ENCODE data around the gene ZNF260. TPM values are rescaled to one million over a fixed set of nuclear protein-coding genes. Genes with fewer than 3 reads are reported as not detected.

ZNF260 gene
- total RNA-seq, 1 experiment from 2014 or later = 0.07 TPM

- TF ChIP-seq EZH2phosphoT487 (IDR thresholded peaks at IDR 0.05; ENCODE audit: borderline replicate concordance) = no peak
- TF ChIP-seq ELF1 (IDR thresholded peaks at IDR 0.05; ENCODE audit: borderline replicate concordance, low read depth) = no peak
- TF ChIP-seq ZFX (IDR thresholded peaks at IDR 0.05) = no peak
- no peak for TF ChIP-seq ZNF274 (IDR thresholded peaks at IDR 0.05; ENCODE audit: low read depth, low read length)
- no peak for TF ChIP-seq POLR2AphosphoS5 (IDR thresholded peaks at IDR 0.05; ENCODE audit: low read depth, low read length)
- TF ChIP-seq CTCF (IDR thresholded peaks at IDR 0.05 in 2 of 3, conservative IDR thresholded peaks at IDR 0.05 in 1 of 3; ENCODE audit: borderline replicate concordance in 1 of 3, insufficient read depth in 1 of 3, low read depth in 2 of 3, low read length in 2 of 3) = no peak
- TF ChIP-seq SP1 (IDR thresholded peaks at IDR 0.05; ENCODE audit: low read depth) = no peak
- TF ChIP-seq CBX3 (IDR thresholded peaks at IDR 0.05; ENCODE audit: low read depth) = no peak
- TF ChIP-seq CEBPB (IDR thresholded peaks at IDR 0.05; ENCODE audit: low read depth) = no peak
- TF ChIP-seq TCF7L2 (IDR thresholded peaks at IDR 0.05; ENCODE audit: borderline replicate concordance, extremely low read depth, insufficient read depth, insufficient read length) = no peak
- TF ChIP-seq RAD21 (IDR thresholded peaks at IDR 0.05; ENCODE audit: low read depth) = no peak
- TF ChIP-seq ZBTB33 (IDR thresholded peaks at IDR 0.05; ENCODE audit: extremely low read depth, insufficient replicate concordance, low read length) = no peak
- TF ChIP-seq SRF (IDR thresholded peaks at IDR 0.05; ENCODE audit: low read depth) = no peak
- no peak for TF ChIP-seq JUND (IDR thresholded peaks at IDR 0.05)
- no peak for TF ChIP-seq POLR2A (IDR thresholded peaks at IDR 0.05; ENCODE audit: borderline replicate concordance, extremely low read depth, insufficient read depth, insufficient read length)
- no peak for TF ChIP-seq EZH2 (IDR thresholded peaks at IDR 0.05)
- no peak for TF ChIP-seq FOSL1 (IDR thresholded peaks at IDR 0.05; ENCODE audit: low read depth)
- TF ChIP-seq SIN3A (IDR thresholded peaks at IDR 0.05; ENCODE audit: low read depth) = no peak
- TF ChIP-seq REST (IDR thresholded peaks at IDR 0.05; ENCODE audit: low read depth) = no peak
- H2AFZ ChIP-seq (ENCODE audit: low read depth, low read length, poor library complexity, severe bottlenecking) = peak overlapping the region; percentile 84
- H3K9ac ChIP-seq (ENCODE audit: low read length) = peak overlapping the region; percentile 79
- H4K20me1 ChIP-seq (ENCODE audit: insufficient read depth) = no peaks in the 10 kb centered on the region
- peaks cover 0 to 4% of the 10 kb centered on the region in 2 experiments; a peak in 1 of 4 replicates for H3K9me3 ChIP-seq (ENCODE audit: control insufficient read depth in 1 of 2, insufficient read depth in 1 of 2, low read depth in 1 of 2, low read length in 2 of 2)
- intact Hi-C loops (cut with micrococcal nuclease) = loop anchor here (1.0 to 5.0 kb wide), 3 partner anchors 363 to 1289 kb away; partner anchors contain the start of gene ZNF573
- no peaks in the 10 kb centered on the region for H3K27me3 ChIP-seq (ENCODE audit: insufficient read depth, low read length)
- peak overlapping the region; percentile 68 to 91 for H3K4me3 ChIP-seq (replicated peaks in 1 of 2; ENCODE audit: low read depth in 1 of 2, low read length in 2 of 2)
- no peak for DNase-seq (ENCODE audit: low read depth, low spot score)
- no peak for ATAC-seq
- H3K9me2 ChIP-seq (ENCODE audit: insufficient read depth) = no peaks in the 10 kb centered on the region
- H3K36me3 ChIP-seq (ENCODE audit: control insufficient read depth in 1 of 2, insufficient read depth in 2 of 2, low read length in 2 of 2) = no peaks in the 10 kb centered on the region; a peak in 1 of 4 replicates
- H3K79me2 ChIP-seq (ENCODE audit: insufficient read depth, low read length) = peaks cover 11% of the 10 kb centered on the region; the same call in 1 of the 2 replicates
- ChIA-PET POLR2A (interaction anchor here (0.6 to 1.7 kb wide), 5 partner anchors 77 to 375 kb away, joined by 3 to 5 read pairs (median 4); partner anchors contain the start of genes POLR2I, TBCB, ZNF146 and ZNF565), RAD21 (ENCODE audit: low non-redundant PET in 1 of 2, low total read pairs in 2 of 2, uncharacterized antibody in 2 of 2, unreplicated experiment in 2 of 2) (interaction anchor here in 1 of 2 experiments (0.6 kb wide), 1 partner anchor 237 kb away, joined by 3 read pairs; no protein-coding TSS in a partner anchor), CTCF (interaction anchor here (1.5 kb wide), 1 partner anchor 362 kb away, joined by 7 read pairs; no protein-coding TSS in a partner anchor)
- peaks cover 0 to 18% of the 10 kb centered on the region in 2 experiments; a peak in 2 of 4 replicates for H3K4me1 ChIP-seq (ENCODE audit: control insufficient read depth in 1 of 2, insufficient read depth in 2 of 2, low read length in 2 of 2)
- H3K4me2 ChIP-seq (ENCODE audit: low read length) = peak overlapping the region; percentile 95
- H3K27ac ChIP-seq (ENCODE audit: low read depth, low read length) = peak overlapping the region; percentile 74
- BruUV-seq (replicated peaks) = TSS peak; percentile 95
These were observed 38.1 kb downstream of the ZNF260 start for GRCh38 chr19:36489920-36490415.
